T-helper 17 cell (primary cell): Measurements from ENCODE around the gene MAGEE1. TPM values are rescaled to one million over a fixed set of nuclear protein-coding genes. Genes with fewer than 3 reads are reported as not detected.
A peak's percentile ranks its signal among the peaks of the same experiment; 100 is the strongest.

ENCODE experiments used
- ATAC-seq: fragments of 150-1000 bp; cut with Tn5 transposase; 2 replicates; pipeline ENCODE4 v1.10.0; 2021; ENCODE audit warnings: mild to moderate bottlenecking, moderate library complexity
- DNase-seq, 3 donors: peaks; one replicate each; pipeline versions ENCODE4 v3.0.0 to v3.0.0-alpha.2; 2020 to 2021
- H3K9me3 ChIP-seq: one replicate; pipeline ENCODE4 v1.7.0; 2013; ENCODE audit warnings: low read length, mild to moderate bottlenecking; ENCODE audit not compliant: control insufficient read depth, poor library complexity, severe bottlenecking
- H3K27ac Mint-ChIP-seq: one replicate; pipeline ENCODE4 v1.8.0; 2022; ENCODE audit warnings: mild to moderate bottlenecking, moderate library complexity, mixed read lengths
- H3K27me3 Mint-ChIP-seq: one replicate; pipeline ENCODE4 v1.8.0; 2022; ENCODE audit warnings: mixed read lengths
- H3K36me3 Mint-ChIP-seq: one replicate; pipeline ENCODE4 v1.8.0; 2022; ENCODE audit warnings: low read depth, mixed read lengths
- H3K4me1 Mint-ChIP-seq: one replicate; pipeline ENCODE4 v1.8.0; 2022; ENCODE audit warnings: mild to moderate bottlenecking, mixed read lengths
- H3K4me3 Mint-ChIP-seq: one replicate; pipeline ENCODE4 v1.8.0; 2022; ENCODE audit warnings: mild to moderate bottlenecking, moderate library complexity, mixed read lengths
- total RNA-seq, 4 donors: library from RNA in 2 of 4; stranded (reverse) in 2 of 4; gene quantifications; one replicate each; pipeline ENCODE4 v1.2.3 and lab custom pipeline; 2022 to 2026

MAGEE1 gene, protein sequence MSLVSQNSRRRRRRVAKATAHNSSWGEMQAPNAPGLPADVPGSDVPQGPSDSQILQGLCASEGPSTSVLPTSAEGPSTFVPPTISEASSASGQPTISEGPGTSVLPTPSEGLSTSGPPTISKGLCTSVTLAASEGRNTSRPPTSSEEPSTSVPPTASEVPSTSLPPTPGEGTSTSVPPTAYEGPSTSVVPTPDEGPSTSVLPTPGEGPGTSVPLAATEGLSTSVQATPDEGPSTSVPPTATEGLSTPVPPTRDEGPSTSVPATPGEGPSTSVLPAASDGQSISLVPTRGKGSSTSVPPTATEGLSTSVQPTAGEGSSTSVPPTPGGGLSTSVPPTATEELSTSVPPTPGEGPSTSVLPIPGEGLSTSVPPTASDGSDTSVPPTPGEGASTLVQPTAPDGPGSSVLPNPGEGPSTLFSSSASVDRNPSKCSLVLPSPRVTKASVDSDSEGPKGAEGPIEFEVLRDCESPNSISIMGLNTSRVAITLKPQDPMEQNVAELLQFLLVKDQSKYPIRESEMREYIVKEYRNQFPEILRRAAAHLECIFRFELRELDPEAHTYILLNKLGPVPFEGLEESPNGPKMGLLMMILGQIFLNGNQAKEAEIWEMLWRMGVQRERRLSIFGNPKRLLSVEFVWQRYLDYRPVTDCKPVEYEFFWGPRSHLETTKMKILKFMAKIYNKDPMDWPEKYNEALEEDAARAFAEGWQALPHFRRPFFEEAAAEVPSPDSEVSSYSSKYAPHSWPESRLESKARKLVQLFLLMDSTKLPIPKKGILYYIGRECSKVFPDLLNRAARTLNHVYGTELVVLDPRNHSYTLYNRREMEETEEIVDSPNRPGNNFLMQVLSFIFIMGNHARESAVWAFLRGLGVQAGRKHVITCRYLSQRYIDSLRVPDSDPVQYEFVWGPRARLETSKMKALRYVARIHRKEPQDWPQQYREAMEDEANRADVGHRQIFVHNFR
- 1 to 10 TPM; 8.4 to 9.1 TPM for total RNA-seq
- total RNA-seq (lab: John Stamatoyannopoulos, UW), result 9.5 to 13.7 reads per million in 2 donors

- H3K36me3 Mint-ChIP-seq, result no peaks in the 10 kb centered on the region
- H3K27me3 Mint-ChIP-seq, result no peaks in the 10 kb centered on the region
- H3K9me3 ChIP-seq, result no peaks in the 10 kb centered on the region
Measured at GRCh38 chrX:76427560-76428242, at the start of gene MAGEE1. Gene MAGEE1, plus strand, starts transcription at chrX:76427710. Its CDS starts 221 bp downstream, at chrX:76427931.

DNA sequence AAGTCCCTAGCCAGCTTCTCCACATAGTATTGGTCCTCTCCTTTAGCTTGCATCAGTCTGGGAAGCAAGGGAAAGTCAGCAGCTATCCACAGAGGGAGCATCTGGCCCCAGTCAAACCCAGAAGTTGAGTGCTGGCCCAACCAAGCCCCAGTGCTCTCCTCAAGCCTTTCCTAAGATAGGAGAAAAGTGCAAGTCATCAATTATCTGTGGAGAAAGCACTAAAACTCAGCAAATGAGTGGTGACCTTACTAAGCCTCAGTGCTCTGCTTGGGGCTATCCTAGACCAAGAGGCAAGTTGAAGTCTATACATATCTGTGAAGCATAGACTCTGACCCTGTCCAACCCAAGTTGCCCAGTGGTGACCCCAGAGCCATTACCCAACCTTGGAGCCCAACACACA is 28.5 kb upstream of the MAGEE1 start:
- H3K4me1 Mint-ChIP-seq, result no peaks in the 10 kb centered on the region
- no peaks in the 10 kb centered on the region for H3K27me3 Mint-ChIP-seq
- DNase-seq, result no peak
- no peak overlapping the region for H3K27ac Mint-ChIP-seq
- no peak overlapping the region for H3K4me3 Mint-ChIP-seq
- no peak for ATAC-seq
- H3K36me3 Mint-ChIP-seq, result peaks cover 2% of the 10 kb centered on the region
- no peaks in the 10 kb centered on the region for H3K9me3 ChIP-seq

More at GRCh38 chrX:76427560-76428242, at the start of gene MAGEE1:
- ATAC-seq (peak; percentile 86), DNase-seq (peak; percentile 60 to 75 (median 65))
- Mint-ChIP-seq H3K4me3 (peak within 1 kb of the TSS; percentile 94), H3K4me1 (peaks cover 10% of the 10 kb centered on the region), H3K27ac (peak within 1 kb of the TSS; percentile 83)

- H3K9me3 ChIP-seq, result no peaks in the 10 kb centered on the region
- H3K36me3 Mint-ChIP-seq, result peaks cover 2% of the 10 kb centered on the region
- no peak overlapping the region for H3K27ac Mint-ChIP-seq
- H3K4me1 Mint-ChIP-seq, result peaks cover 2% of the 10 kb centered on the region
- H3K27me3 Mint-ChIP-seq, result no peaks in the 10 kb centered on the region
- DNase-seq, result no peak
- ATAC-seq, result no peak
- no peak overlapping the region for H3K4me3 Mint-ChIP-seq
Measured at GRCh38 chrX:76407795-76408194, 19.7 kb upstream of the MAGEE1 start.

DNA sequence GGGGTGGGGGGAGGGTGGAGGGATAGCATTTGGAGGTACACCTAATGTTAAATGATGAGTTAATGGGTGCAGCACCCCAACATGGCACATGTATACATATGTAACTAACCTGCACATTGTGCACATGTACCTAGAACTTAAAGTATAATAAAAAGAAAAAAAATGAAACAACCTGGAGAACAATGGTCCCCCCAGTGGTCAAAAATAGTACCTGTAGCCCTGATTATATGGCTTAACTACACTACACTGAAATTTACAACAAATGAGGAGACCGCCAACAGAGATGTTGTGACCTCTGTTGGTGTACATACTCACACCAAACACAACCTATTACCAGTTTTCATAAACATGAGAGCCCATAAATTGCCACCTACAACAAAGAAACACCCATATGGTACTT is 7.3 kb upstream of the MAGEE1 start:
- H3K9me3 ChIP-seq, result no peaks in the 10 kb centered on the region
- Mint-ChIP-seq H3K27me3 (no peaks in the 10 kb centered on the region), H3K4me3 (no peak overlapping the region), H3K27ac (no peak overlapping the region), H3K36me3 (no peaks in the 10 kb centered on the region), H3K4me1 (peaks cover 4% of the 10 kb centered on the region)
- ATAC-seq, result no peak
- DNase-seq, result no peak

DNA sequence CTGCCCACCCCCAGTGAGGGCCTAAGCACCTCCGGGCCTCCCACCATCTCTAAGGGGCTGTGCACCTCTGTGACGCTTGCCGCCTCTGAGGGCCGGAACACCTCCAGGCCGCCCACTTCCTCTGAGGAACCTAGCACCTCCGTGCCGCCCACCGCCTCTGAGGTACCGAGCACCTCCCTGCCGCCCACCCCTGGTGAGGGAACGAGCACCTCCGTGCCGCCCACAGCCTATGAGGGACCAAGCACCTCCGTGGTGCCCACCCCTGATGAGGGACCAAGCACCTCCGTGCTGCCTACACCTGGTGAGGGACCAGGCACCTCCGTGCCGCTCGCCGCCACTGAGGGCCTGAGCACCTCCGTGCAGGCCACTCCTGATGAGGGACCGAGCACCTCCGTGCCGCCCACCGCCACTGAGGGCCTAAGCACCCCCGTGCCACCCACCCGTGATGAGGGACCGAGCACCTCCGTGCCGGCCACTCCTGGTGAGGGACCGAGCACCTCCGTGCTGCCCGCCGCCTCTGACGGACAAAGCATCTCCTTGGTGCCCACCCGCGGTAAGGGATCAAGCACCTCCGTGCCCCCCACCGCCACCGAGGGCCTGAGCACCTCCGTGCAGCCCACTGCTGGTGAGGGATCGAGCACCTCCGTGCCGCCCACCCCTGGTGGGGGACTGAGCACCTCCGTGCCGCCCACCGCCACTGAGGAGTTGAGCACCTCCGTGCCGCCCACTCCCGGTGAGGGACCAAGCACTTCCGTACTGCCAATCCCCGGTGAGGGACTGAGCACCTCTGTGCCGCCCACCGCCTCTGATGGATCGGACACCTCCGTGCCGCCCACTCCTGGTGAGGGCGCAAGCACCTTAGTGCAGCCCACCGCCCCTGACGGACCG is 977 bp downstream of the MAGEE1 start:
- Mint-ChIP-seq H3K36me3 (no peaks in the 10 kb centered on the region), H3K27me3 (no peaks in the 10 kb centered on the region), H3K4me3 (peak overlapping the region; percentile 94), H3K27ac (peak overlapping the region; percentile 83), H3K4me1 (peaks cover 13% of the 10 kb centered on the region)
- peak; percentile 4 to 41 (median 36) for DNase-seq
- peak; percentile 74 for ATAC-seq
- H3K9me3 ChIP-seq, result no peaks in the 10 kb centered on the region

- ATAC-seq, result no peak
- no peak for DNase-seq
- H3K27me3 Mint-ChIP-seq, result no peaks in the 10 kb centered on the region
- H3K9me3 ChIP-seq, result no peaks in the 10 kb centered on the region
- H3K27ac Mint-ChIP-seq, result peak overlapping the region; percentile 59
- H3K4me3 Mint-ChIP-seq, result no peak overlapping the region
- H3K4me1 Mint-ChIP-seq, result peaks cover 24% of the 10 kb centered on the region
- H3K36me3 Mint-ChIP-seq, result peaks cover 2% of the 10 kb centered on the region
Measured at GRCh38 chrX:76433219-76433618, 5.7 kb downstream of the MAGEE1 start.

GRCh38 chrX:76434103-76434741 is 6.7 kb downstream of the MAGEE1 start:
- DNase-seq, result no peak
- no peaks in the 10 kb centered on the region for H3K9me3 ChIP-seq
- H3K4me1 Mint-ChIP-seq, result peaks cover 24% of the 10 kb centered on the region
- H3K27me3 Mint-ChIP-seq, result no peaks in the 10 kb centered on the region
- ATAC-seq, result no peak
- no peak overlapping the region for H3K27ac Mint-ChIP-seq
- peaks cover 2% of the 10 kb centered on the region for H3K36me3 Mint-ChIP-seq
- H3K4me3 Mint-ChIP-seq, result no peak overlapping the region

GRCh38 chrX:76439188-76439587 is 11.7 kb downstream of the MAGEE1 start:
- ATAC-seq, result no peak
- no peaks in the 10 kb centered on the region for H3K27me3 Mint-ChIP-seq
- no peak overlapping the region for H3K4me3 Mint-ChIP-seq

GRCh38 chrX:76453737-76454406 is 26.4 kb downstream of the MAGEE1 start:
- no peaks in the 10 kb centered on the region for H3K27me3 Mint-ChIP-seq
- H3K27ac Mint-ChIP-seq, result no peak overlapping the region
- no peak overlapping the region for H3K4me3 Mint-ChIP-seq
- H3K36me3 Mint-ChIP-seq, result no peaks in the 10 kb centered on the region
- H3K4me1 Mint-ChIP-seq, result peaks cover 3% of the 10 kb centered on the region
- no peaks in the 10 kb centered on the region for H3K9me3 ChIP-seq
- ATAC-seq (no peak), DNase-seq (no peak)

More at GRCh38 chrX:76439188-76439587, 11.7 kb downstream of the MAGEE1 start:
- no peak for DNase-seq
- peaks cover 2% of the 10 kb centered on the region for H3K36me3 Mint-ChIP-seq
- peaks cover 3% of the 10 kb centered on the region for H3K9me3 ChIP-seq
- H3K27ac Mint-ChIP-seq, result no peak overlapping the region
- H3K4me1 Mint-ChIP-seq, result peaks cover 8% of the 10 kb centered on the region

GRCh38 chrX:76454456-76454927 is 27.0 kb downstream of the MAGEE1 start:
- no peaks in the 10 kb centered on the region for H3K36me3 Mint-ChIP-seq
- DNase-seq (no peak), ATAC-seq (peak; percentile 64)
- H3K27ac Mint-ChIP-seq, result peak overlapping the region; percentile 39
- H3K4me3 Mint-ChIP-seq, result no peak overlapping the region
- peaks cover 3% of the 10 kb centered on the region for H3K4me1 Mint-ChIP-seq
- H3K27me3 Mint-ChIP-seq, result no peaks in the 10 kb centered on the region
- no peaks in the 10 kb centered on the region for H3K9me3 ChIP-seq

GRCh38 chrX:76477353-76477752 is 49.8 kb downstream of the MAGEE1 start:
- H3K27ac Mint-ChIP-seq, result no peak overlapping the region
- no peak for ATAC-seq
- H3K4me1 Mint-ChIP-seq, result no peaks in the 10 kb centered on the region

More at GRCh38 chrX:76477353-76477752, 49.8 kb downstream of the MAGEE1 start:
- Mint-ChIP-seq H3K27me3 (no peaks in the 10 kb centered on the region), H3K4me3 (no peak overlapping the region), H3K36me3 (peaks cover under 1% of the 10 kb centered on the region)
- H3K9me3 ChIP-seq, result no peaks in the 10 kb centered on the region
- DNase-seq, result no peak
